ENCODE results near the gene AKR1B1.

DNA sequence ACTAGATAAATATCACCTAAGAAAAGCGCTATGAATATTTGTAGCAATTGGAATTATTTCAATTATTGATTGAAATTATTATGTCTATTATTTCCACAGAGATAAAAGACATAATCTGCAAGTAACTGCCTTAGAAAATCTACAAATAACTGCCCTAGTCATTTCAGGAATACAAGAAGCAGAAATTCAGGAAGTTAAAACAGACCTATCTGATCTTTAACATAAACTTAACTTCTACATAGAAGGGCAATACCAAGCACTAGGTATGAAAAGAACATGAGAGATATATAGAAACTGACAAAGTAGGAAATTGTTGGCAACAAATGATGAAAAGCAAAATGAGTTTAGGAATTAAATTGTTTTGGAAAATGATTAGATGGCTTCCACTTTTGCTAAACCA, 36.6 kb upstream of the AKR1B1 start:
- TF ChIP-seq, protein P1, sequence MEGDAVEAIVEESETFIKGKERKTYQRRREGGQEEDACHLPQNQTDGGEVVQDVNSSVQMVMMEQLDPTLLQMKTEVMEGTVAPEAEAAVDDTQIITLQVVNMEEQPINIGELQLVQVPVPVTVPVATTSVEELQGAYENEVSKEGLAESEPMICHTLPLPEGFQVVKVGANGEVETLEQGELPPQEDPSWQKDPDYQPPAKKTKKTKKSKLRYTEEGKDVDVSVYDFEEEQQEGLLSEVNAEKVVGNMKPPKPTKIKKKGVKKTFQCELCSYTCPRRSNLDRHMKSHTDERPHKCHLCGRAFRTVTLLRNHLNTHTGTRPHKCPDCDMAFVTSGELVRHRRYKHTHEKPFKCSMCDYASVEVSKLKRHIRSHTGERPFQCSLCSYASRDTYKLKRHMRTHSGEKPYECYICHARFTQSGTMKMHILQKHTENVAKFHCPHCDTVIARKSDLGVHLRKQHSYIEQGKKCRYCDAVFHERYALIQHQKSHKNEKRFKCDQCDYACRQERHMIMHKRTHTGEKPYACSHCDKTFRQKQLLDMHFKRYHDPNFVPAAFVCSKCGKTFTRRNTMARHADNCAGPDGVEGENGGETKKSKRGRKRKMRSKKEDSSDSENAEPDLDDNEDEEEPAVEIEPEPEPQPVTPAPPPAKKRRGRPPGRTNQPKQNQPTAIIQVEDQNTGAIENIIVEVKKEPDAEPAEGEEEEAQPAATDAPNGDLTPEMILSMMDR (conservative IDR thresholded peaks at IDR 0.05; ENCODE audit: low read depth, low read length), result no peak
- no peak for TF ChIP-seq EZH2 (IDR thresholded peaks at IDR 0.05; ENCODE audit: low read length, unreplicated experiment)
